ENCODE results near the gene VGLL3. TPM values are rescaled to one million over a fixed set of nuclear protein-coding genes. Genes with fewer than 3 reads are reported as not detected.
A peak's percentile ranks its signal among the peaks of the same experiment; 100 is the strongest.

The VGLL3 gene
- total RNA-seq, 4 donors from 2014 or later: 23.7 to 45.6 (median 30.5) TPM

- H3K9me3 ChIP-seq: no peaks in the 10 kb centered on the region
- H3K27ac ChIP-seq (replicated peaks in 1 of 4): peak overlapping the region; percentile 86 to 91 (median 88)
- peaks cover 0 to 24% (median 5%) of the 10 kb centered on the region in 4 donors for H3K27me3 ChIP-seq
- H3K4me3 ChIP-seq: peak overlapping the region; percentile 65 to 87 (median 74)
- 63% methylated on average over 8 of the region's 8 CpGs for WGBS
- intact Hi-C loops (cut with DNase I): loop anchor here (10.0 kb wide), 1 partner anchor 207 kb away; no protein-coding TSS in a partner anchor
- peaks cover 8 to 25% (median 19%) of the 10 kb centered on the region in 4 donors for H3K4me1 ChIP-seq
- H3K36me3 ChIP-seq: no peaks in the 10 kb centered on the region
- TF ChIP-seq CTCF (IDR thresholded peaks at IDR 0.05) (no peak), EP300 (IDR thresholded peaks at IDR 0.05) (no peak), POLR2AphosphoS5 (IDR thresholded peaks at IDR 0.05) (no peak), POLR2A (IDR thresholded peaks at IDR 0.05; ENCODE audit: low read depth) (no peak)
- no peak for DNase-seq (ENCODE audit: extremely low spot score)
Observed at GRCh38 chr3:86991840-86992435, 989 bp upstream of the VGLL3 start.

GRCh38 chr3:86991482-86991815 is 500 bp upstream of the VGLL3 start:
- WGBS: 6% methylated on average over 7 of the region's 7 CpGs
- H3K4me1 ChIP-seq: peaks cover 8 to 27% (median 20%) of the 10 kb centered on the region in 4 donors
- TF ChIP-seq EP300 (IDR thresholded peaks at IDR 0.05) (no peak), POLR2AphosphoS5 (IDR thresholded peaks at IDR 0.05) (no peak), CTCF (IDR thresholded peaks at IDR 0.05) (no peak), POLR2A (IDR thresholded peaks at IDR 0.05; ENCODE audit: low read depth) (no peak)
- peaks cover 0 to 24% (median 5%) of the 10 kb centered on the region in 4 donors for H3K27me3 ChIP-seq
- H3K36me3 ChIP-seq: no peaks in the 10 kb centered on the region
- H3K27ac ChIP-seq (replicated peaks in 1 of 4): peak overlapping the region; percentile 86 to 91 (median 88)
- intact Hi-C loops (cut with DNase I): loop anchor here (10.0 kb wide), 1 partner anchor 207 kb away; no protein-coding TSS in a partner anchor
- H3K4me3 ChIP-seq: peak overlapping the region; percentile 65 to 87 (median 74)
- no peaks in the 10 kb centered on the region for H3K9me3 ChIP-seq
- no peak for DNase-seq (ENCODE audit: extremely low spot score)

GRCh38 chr3:86990012-86990733 is 776 bp downstream of the VGLL3 start:
- peaks cover 0 to 24% (median 5%) of the 10 kb centered on the region in 4 donors for H3K27me3 ChIP-seq
- TF ChIP-seq POLR2AphosphoS5 (IDR thresholded peaks at IDR 0.05): no peak
- TF ChIP-seq EP300 (IDR thresholded peaks at IDR 0.05): no peak
- TF ChIP-seq CTCF (IDR thresholded peaks at IDR 0.05): no peak
- no peak for TF ChIP-seq POLR2A (IDR thresholded peaks at IDR 0.05; ENCODE audit: low read depth)
- intact Hi-C loops (cut with DNase I): loop anchor here (10.0 kb wide), 1 partner anchor 205 kb away; no protein-coding TSS in a partner anchor
- no peak for DNase-seq (ENCODE audit: extremely low spot score)
- H3K9me3 ChIP-seq: no peaks in the 10 kb centered on the region
- no peaks in the 10 kb centered on the region for H3K36me3 ChIP-seq
- 9% methylated on average over 22 of the region's 29 CpGs for WGBS
- H3K4me3 ChIP-seq: peak overlapping the region; percentile 65 to 87 (median 74)
- H3K4me1 ChIP-seq: peaks cover 8 to 40% (median 22%) of the 10 kb centered on the region in 4 donors
- H3K27ac ChIP-seq (replicated peaks in 1 of 4): peak overlapping the region; percentile 86 to 91 (median 88)

GRCh38 chr3:86989611-86990010 is 1.3 kb downstream of the VGLL3 start:
- peak overlapping the region; percentile 86 to 91 (median 88) for H3K27ac ChIP-seq (replicated peaks in 1 of 4)
- H3K27me3 ChIP-seq: peaks cover 0 to 24% (median 5%) of the 10 kb centered on the region in 4 donors
- no peak for TF ChIP-seq POLR2A (IDR thresholded peaks at IDR 0.05; ENCODE audit: low read depth)
- no peak for TF ChIP-seq POLR2AphosphoS5 (IDR thresholded peaks at IDR 0.05)
- no peak for TF ChIP-seq CTCF (IDR thresholded peaks at IDR 0.05)
- TF ChIP-seq EP300 (IDR thresholded peaks at IDR 0.05): no peak
- no peaks in the 10 kb centered on the region for H3K36me3 ChIP-seq
- H3K9me3 ChIP-seq: no peaks in the 10 kb centered on the region
- no peak for DNase-seq (ENCODE audit: extremely low spot score)
- H3K4me3 ChIP-seq: peak overlapping the region; percentile 65 to 87 (median 74)
- intact Hi-C loops (cut with DNase I): loop anchor here (10.0 kb wide), 1 partner anchor 205 kb away; no protein-coding TSS in a partner anchor
- WGBS: 34% methylated on average over 7 of the region's 7 CpGs
- peaks cover 8 to 46% (median 27%) of the 10 kb centered on the region in 4 donors for H3K4me1 ChIP-seq
